ENCODE measurements around the gene SULT1C3.

The SULT1C3 gene

DNA sequence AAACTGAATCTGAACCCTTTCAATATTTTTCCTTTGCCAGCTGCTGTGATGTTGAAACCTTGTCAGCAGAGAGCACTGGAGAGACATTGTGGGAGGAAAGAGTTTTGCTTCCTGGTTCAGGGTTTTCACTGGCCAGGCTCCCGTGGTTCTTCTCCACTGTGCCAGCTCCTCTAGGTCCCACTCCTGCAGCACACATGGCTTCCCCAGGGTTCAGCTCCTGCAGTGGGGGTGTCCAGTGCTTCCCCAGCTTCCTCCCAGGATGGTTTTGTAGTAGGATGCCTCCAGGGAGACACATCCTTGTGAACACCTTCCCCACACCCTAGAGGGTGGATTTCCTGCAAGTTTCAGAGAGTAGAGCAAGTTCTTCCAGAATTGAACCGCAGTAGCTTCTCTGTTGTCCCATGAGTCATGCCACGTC is 24.0 kb upstream of the SULT1C3 start:
- TF ChIP-seq, protein P1, sequence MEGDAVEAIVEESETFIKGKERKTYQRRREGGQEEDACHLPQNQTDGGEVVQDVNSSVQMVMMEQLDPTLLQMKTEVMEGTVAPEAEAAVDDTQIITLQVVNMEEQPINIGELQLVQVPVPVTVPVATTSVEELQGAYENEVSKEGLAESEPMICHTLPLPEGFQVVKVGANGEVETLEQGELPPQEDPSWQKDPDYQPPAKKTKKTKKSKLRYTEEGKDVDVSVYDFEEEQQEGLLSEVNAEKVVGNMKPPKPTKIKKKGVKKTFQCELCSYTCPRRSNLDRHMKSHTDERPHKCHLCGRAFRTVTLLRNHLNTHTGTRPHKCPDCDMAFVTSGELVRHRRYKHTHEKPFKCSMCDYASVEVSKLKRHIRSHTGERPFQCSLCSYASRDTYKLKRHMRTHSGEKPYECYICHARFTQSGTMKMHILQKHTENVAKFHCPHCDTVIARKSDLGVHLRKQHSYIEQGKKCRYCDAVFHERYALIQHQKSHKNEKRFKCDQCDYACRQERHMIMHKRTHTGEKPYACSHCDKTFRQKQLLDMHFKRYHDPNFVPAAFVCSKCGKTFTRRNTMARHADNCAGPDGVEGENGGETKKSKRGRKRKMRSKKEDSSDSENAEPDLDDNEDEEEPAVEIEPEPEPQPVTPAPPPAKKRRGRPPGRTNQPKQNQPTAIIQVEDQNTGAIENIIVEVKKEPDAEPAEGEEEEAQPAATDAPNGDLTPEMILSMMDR (IDR thresholded peaks at IDR 0.05; ENCODE audit: low read depth, low read length, missing control alignments) = peak; percentile 27
- H3K4me3 ChIP-seq (ENCODE audit: low read depth, low read length) = no peak overlapping the region
- no peak for DNase-seq (ENCODE audit: low read depth)

- TF ChIP-seq, protein P1 (IDR thresholded peaks at IDR 0.05; ENCODE audit: low read depth, low read length, missing control alignments) = no peak
- no peak overlapping the region for H3K4me3 ChIP-seq (ENCODE audit: low read depth, low read length)
- no peak for DNase-seq (ENCODE audit: low read depth)
These were observed 22.6 kb upstream of the SULT1C3 start for GRCh38 chr2:108217211-108217610.

GRCh38 chr2:108219688-108220087 is 20.1 kb upstream of the SULT1C3 start:
- TF ChIP-seq, protein P1 (IDR thresholded peaks at IDR 0.05; ENCODE audit: low read depth, low read length, missing control alignments) = no peak
- DNase-seq (ENCODE audit: low read depth) = no peak
- no peak overlapping the region for H3K4me3 ChIP-seq (ENCODE audit: low read depth, low read length)

GRCh38 chr2:108220191-108220590 is 19.6 kb upstream of the SULT1C3 start:
- DNase-seq (ENCODE audit: low read depth) = no peak
- no peak overlapping the region for H3K4me3 ChIP-seq (ENCODE audit: low read depth, low read length)
- TF ChIP-seq, protein P1 (IDR thresholded peaks at IDR 0.05; ENCODE audit: low read depth, low read length, missing control alignments) = no peak

GRCh38 chr2:108220942-108221541 is 18.7 kb upstream of the SULT1C3 start:
- TF ChIP-seq, protein P1 (IDR thresholded peaks at IDR 0.05; ENCODE audit: low read depth, low read length, missing control alignments) = no peak
- H3K4me3 ChIP-seq (ENCODE audit: low read depth, low read length) = no peak overlapping the region
- DNase-seq (ENCODE audit: low read depth) = no peak

- H3K4me3 ChIP-seq (ENCODE audit: low read depth, low read length) = no peak overlapping the region
These were observed 17.5 kb upstream of the SULT1C3 start for GRCh38 chr2:108222261-108222660.

More at GRCh38 chr2:108222261-108222660, 17.5 kb upstream of the SULT1C3 start:
- TF ChIP-seq, protein P1 (IDR thresholded peaks at IDR 0.05; ENCODE audit: low read depth, low read length, missing control alignments) = no peak
- no peak for DNase-seq (ENCODE audit: low read depth)

Measured in GM12864 (cell line).